Endometrial microvascular endothelial cells (primary cell): Measurements from ENCODE around the gene PPARA. TPM values are rescaled to one million over a fixed set of nuclear protein-coding genes. Genes with fewer than 3 reads are reported as not detected.

Experiments used
- in situ Hi-C: cut with HindIII; loops from 2 replicates; pipeline ENCODE4 v1.10.0; 2017; ENCODE audit warnings: low sequenced_read_pairs, low pct_unique_long_range_greater_than_20kb; ENCODE audit errors: inconsistent ontology term
- total RNA-seq: library from RNA; depleted of rRNA; stranded (reverse); fragments of >200 nt; gene quantifications from one replicate; pipeline ENCODE4 v1.2.3, GENCODE V29; 2015; ENCODE audit errors: inconsistent ontology term

The PPARA gene
- total RNA-seq, 1 donor from 2014 or later = 4.6 TPM

DNA sequence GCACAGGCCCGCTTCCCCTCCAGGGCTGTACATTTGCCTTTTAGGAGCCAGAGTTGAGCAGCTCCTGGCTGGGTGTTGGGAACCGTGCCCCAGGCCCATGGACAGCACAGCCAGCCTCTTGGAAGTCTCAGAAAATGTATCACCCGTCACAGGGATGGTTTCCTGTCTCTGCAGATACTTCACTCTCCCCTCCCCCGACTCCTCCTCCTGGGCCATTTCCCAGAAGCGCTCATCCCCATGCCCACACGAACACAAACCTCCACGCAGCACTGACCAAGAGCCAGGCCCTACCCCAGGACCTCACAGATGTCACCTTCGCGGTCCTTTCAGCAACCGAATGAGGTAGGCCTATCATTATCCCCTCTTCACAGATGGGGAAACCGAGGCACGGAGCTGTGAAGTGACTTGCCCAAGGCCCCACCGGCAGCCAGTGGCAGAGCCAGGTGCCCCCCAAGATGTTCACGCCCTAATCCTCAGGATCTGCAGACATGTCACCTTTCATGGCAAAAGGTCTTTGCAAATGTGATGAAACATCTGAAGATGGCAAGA lies 13.0 kb upstream of the PPARA start:
- in situ Hi-C loops = loop anchor here (25.0 kb wide), 2 partner anchors 125 to 200 kb away; partner anchors contain the start of genes CDPF1, PKDREJ, TRMU and TTC38

DNA sequence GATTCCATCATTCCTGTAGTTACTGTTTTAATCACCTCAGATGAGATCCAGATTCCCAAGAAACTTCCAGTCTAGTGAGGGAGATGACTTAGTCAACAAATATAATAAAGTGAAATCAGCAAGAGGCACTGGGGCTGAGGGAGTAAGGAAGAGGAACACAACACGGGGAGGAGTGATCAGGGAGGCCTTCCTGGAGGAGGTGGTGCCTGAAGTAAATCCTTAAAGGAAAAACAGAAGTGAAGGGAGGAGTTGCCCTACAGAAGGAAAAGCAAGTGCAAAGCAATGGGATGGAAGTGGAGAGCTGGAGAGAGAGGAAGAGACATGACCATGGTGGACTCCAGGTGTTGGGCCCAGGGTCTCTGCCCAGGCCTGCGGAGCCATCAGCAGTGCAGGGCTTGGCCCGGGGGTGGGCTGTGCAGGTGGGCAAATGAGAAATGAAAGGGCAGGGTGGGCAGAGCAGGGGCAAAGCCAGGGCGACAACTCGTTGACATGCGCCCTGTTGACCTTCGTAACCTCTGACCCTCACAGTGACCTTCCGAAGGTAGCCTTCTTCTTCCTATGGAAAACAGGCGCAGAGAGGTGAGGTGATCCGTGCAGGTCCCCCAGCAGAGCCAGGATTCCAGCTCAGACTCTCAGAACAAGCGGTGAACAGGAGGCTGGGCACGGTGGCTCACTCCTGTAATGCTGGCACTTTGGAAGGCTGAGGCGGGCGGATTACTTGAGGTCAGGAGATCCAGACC lies 12.1 kb upstream of the PPARA start:
- in situ Hi-C loops = loop anchor here (25.0 kb wide), 2 partner anchors 124 to 199 kb away; partner anchors contain the start of genes CDPF1, PKDREJ, TRMU and TTC38

DNA sequence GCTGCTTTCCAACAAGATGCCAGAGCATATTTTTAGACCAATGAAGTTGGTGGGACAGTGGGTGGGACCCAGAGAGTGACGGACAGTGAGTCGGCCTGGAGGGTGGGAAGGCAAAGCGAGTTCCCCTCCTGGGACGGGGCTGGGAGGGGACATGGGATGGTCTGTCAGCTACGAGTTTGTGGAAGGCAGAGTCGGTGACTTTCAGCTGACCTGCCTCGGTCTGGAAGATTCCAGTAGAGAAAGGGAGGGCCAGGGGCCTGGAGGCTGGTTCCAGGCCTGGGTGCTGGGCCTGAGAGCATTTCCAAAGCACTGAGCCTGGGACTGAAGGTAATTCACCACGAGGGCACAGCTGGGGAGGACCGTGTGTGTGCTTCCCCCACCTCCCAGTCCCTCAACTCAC lies 10.9 kb upstream of the PPARA start:
- in situ Hi-C loops = loop anchor here (25.0 kb wide), 2 partner anchors 123 to 198 kb away; partner anchors contain the start of genes CDPF1, PKDREJ, TRMU and TTC38

DNA sequence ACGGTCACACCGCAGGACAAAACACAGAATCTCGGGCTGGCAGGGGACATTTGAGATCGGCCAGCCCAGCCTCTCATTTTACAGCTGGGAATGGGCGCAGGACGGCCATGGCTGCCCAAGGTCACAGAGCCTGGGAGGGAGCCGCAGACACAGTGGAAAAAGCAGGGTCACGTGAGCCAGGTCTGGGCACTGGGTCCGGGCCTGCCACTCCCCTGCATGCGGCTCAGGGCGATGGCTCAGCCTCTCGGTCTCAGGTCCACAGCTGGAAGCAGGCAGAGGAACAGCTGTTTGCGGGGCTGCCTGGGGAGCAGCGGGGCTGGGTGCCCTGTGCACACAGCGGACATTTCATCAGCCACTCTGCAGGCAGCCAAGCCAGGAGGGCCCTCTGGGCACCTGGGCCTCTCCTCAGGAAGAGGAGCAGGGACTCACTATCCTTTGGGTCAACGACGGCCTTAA lies 10.4 kb upstream of the PPARA start:
- in situ Hi-C loops = loop anchor here (25.0 kb wide), 2 partner anchors 122 to 197 kb away; partner anchors contain the start of genes CDPF1, PKDREJ, TRMU and TTC38

DNA sequence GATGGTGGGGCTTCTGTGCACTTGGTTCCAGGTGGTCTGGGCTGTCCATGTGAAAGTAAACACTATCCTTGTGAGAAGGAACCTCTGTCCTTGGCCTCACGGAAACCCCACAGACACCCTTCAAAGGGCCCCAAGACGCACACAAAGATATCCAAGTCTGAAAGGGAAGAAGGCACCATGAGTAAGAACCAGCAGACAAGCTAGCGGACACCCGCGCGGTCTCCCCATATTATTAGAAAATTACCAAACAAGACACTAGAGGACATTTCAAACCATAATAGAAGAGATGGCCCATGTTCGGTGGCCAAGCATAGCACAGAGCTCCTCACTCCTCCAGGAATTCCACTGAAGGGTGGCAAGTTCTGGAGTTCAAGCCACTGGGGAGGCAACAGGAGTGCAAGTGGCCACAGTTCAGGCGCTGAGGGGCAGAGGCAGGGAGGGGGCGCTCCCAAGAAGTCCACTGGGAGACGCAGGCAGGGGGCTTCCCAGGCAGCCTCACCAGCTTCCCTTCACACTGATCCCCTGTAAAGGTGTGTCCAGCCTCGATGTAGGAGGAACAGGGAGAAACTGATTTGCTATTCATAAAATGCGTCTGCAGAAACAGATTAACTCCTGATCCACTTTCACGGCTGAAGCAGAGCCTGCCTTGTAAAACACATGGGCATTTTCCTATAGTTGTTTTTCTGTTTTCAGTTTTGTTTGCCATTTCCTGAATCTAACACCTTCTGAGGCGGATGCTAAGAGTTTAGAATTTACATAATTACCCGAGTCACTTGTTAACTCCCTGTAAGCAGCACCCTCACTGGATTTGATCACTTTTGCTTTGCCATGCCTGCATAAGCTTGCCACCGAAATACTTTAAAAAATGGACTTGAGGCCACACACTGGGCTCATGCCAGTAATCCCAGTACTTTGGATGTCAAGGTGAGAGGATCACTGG lies 9.1 kb upstream of the PPARA start:
- in situ Hi-C loops = loop anchor here (25.0 kb wide), 2 partner anchors 121 to 196 kb away; partner anchors contain the start of genes CDPF1, PKDREJ, TRMU and TTC38

DNA sequence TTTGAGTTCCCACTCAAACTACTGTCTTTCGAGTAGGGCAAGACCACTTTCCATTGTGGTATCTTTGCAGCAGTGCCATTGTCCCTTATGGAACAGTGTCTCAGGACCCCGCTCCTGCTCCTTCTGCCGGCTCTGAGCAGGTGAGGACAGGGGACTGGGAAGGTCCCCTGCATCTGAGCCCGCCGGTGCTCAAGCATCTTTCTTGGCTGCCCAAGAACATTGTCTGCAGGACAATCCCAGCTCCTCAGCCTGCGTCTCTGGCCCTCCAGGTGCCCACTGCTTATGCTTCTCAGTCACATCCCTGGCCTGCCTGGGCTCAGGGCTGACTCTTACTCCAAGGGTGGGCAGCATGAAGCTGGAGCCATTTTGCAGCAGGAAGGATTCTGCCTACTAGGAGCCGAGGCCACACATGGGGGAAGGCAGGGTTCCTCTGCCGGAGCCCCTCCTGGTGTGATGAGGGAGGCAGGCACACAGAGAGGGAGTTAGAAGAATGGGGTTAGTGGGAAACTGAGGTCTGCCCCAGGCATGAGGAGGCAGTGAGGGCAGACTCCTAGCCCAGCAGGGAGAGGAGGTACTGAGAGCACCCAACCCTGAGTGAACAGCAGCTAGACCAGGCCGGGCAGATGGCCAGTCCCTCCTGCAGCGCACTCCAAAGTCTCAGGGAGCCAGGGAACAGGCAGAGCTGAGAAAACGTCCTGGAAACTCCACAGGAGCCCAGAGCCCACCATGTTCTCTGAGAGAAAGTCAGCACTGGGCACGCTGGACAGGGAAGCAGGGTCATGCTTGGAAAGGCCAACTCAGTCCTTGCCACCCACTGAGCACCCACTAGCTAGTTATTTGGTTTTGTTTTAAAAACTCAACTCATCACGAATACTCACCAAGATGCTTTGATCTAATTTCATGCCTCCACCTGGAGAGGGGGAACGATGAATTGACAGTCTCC lies 7.5 kb upstream of the PPARA start:
- in situ Hi-C loops = loop anchor here (25.0 kb wide), 2 partner anchors 119 to 194 kb away; partner anchors contain the start of genes CDPF1, PKDREJ, TRMU and TTC38

DNA sequence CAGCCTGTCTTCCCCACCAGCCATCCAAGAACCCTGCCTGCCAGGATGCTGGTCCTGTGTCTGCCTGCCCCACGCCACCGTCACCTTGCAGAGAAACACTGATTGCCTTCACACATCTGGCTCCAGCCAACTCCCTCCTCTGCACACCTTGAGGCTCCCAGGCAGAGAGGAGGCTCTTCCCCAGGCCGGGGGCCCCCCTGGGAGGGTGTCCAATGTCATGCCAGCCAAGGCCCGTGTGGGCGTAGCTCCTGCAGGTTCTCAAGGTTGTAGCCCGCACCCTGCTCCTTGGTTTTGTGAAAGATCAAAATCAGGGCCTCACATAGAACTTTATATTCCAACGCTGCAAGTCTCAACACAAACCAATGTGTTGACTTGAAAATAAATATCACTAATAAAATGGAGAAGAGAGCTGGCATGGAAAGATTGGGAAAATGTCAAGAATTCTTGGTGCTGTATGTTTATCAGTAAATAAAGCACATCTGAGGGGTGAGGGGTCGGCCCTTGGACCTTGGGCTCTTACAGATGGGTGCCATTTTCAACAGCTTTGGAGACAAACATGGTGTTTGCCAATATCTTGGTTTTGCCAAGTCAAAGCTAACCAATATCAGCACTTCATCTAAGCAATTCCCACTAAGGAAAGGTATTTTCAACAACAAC lies 6.7 kb upstream of the PPARA start:
- in situ Hi-C loops = loop anchor here (25.0 kb wide), 2 partner anchors 119 to 194 kb away; partner anchors contain the start of genes CDPF1, PKDREJ, TRMU and TTC38

DNA sequence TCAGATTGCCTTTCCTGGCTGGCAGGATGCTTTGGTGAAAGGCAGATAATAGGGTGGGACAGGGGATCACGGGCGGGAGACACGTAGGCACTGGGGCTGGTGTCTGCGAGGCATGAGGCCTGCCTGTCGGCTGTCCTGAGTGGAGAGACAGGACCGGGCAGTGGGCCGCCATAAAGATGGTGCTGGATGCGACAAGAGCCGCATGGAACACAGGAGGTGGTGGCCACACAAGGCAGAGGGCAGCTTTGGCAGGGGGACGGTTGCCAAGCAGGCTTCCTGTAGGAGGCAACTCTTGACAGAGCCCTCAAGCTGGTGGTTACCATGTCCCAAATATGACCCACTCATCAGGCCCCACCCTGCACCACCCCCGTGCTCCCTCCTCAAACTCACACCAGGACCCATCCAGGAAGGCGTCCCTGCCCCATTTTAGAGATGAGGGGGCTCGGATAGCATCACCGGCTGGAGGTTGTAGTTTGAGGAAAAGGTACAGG lies 4.9 kb upstream of the PPARA start:
- in situ Hi-C loops = loop anchor here (25.0 kb wide), 2 partner anchors 117 to 192 kb away; partner anchors contain the start of genes CDPF1, PKDREJ, TRMU and TTC38

DNA sequence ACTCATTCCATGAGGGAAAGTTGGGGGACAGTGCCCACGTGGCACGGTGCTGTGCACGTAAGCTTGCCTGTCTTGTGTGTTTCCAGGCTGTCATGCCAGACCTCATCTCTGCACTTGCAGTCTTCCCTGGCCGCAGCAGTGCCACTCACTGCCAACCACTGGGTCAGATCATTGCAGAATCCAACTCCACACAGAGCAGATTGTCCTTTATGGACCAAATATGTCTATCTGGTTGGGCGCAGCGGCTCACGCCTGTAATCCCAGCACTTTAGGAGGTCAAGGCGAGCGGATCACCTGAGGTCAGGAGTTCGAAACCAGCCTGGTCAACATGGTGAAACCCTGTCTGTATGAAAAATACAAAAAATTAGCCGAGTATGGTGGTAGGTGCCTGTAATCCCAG lies 4.4 kb upstream of the PPARA start:
- in situ Hi-C loops = loop anchor here (25.0 kb wide), 2 partner anchors 116 to 191 kb away; partner anchors contain the start of genes CDPF1, PKDREJ, TRMU and TTC38

DNA sequence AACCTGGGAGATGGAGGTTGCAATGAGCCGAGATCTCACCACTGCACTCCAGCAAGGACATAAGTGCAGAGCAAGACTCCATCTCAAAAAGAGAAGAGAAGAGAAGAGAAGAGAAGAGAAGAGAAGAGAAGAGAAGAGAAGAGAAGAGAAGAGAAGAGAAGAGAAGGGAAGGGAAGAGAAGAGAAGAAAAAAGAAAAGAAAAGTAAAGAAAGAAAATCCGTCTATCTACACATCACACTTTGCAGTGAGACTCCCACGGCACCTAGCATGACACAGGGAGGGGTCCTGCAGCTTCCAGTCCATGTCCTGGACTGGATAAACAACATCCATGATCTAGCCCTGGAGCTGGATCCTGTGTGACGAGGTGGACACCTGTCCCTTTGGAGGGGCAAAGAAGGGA lies 4.0 kb upstream of the PPARA start:
- in situ Hi-C loops = loop anchor here (25.0 kb wide), 2 partner anchors 116 to 191 kb away; partner anchors contain the start of genes CDPF1, PKDREJ, TRMU and TTC38

DNA sequence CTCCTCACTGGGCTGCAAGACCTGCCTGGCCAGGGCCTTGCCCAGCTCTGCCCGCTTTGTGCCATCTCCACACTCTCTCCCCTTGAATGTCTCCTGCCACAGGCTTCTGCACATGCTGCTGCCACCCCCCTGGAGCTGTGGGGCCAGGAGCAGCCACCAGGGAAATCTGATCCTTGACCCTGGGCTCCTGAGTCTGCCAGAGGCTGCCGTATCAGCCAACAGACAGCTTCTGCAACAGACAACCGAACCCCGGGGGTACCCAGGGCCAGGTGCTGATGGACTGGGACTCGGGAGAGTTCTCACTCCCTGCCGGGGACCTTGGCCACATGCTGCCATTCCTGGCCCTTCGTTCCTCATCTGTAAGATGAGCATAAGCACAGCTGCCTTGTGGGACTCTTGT lies 3.3 kb upstream of the PPARA start:
- in situ Hi-C loops = loop anchor here (25.0 kb wide), 2 partner anchors 115 to 190 kb away; partner anchors contain the start of genes CDPF1, PKDREJ, TRMU and TTC38

DNA sequence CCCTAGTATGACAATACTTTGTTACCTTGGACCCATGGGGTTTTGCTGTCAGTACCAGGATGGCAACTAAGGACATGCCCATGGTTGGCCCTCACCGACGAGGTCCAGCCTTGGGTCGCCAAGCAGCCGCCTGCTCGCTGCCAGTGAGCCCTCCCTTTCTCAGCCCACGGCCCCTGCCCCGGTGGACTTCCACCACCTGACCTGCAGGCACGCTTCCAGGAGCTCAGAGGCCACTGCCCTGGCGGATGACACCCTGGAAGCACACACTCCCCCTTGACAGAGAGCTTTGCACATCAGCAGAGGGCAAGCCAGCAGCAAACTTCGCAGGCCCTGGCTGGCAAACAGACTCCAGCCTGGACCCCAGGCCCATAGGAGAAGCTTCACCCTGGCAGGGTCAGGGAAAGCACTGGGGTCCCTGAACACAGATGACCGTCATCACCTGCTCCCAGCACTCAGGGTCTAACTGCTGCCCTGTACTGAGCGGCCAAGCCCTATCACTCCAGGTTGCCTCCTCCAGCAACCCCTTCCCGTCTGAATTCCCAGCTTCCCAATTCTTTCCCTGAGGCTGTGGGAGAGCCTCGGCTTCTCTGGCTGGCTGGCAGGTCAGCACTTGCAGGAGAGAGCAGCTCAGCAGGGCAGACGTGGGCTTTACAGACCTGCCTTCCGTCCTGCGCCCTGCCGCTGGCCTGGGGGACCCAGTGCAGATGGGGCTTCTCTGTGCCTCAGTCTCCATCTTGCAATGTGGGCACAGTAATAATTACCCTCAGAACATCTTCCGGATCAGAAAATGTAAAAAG lies 2.7 kb upstream of the PPARA start:
- in situ Hi-C loops = loop anchor here (25.0 kb wide), 2 partner anchors 115 to 190 kb away; partner anchors contain the start of genes CDPF1, PKDREJ, TRMU and TTC38

DNA sequence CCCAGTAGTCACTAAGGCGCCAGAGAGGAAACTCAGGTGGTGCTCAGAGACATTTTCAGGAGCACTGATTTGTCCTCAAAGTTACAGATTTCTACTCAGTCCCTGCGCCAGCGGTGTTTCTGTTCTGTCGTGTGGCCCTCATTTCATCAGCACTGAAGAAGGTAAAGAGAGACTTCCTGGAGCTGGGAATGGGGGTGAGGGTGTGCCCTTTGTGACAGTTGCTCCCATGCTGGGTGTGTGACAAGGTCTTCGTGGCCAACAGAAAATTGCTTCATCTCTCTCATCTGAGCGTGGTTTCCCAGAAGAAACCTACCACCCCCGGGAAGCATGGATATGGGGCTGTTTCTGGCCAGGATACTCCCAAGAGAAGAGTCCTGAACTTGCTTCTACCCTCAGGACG lies 2.0 kb upstream of the PPARA start:
- in situ Hi-C loops = loop anchor here (25.0 kb wide), 2 partner anchors 114 to 189 kb away; partner anchors contain the start of genes CDPF1, PKDREJ, TRMU and TTC38

DNA sequence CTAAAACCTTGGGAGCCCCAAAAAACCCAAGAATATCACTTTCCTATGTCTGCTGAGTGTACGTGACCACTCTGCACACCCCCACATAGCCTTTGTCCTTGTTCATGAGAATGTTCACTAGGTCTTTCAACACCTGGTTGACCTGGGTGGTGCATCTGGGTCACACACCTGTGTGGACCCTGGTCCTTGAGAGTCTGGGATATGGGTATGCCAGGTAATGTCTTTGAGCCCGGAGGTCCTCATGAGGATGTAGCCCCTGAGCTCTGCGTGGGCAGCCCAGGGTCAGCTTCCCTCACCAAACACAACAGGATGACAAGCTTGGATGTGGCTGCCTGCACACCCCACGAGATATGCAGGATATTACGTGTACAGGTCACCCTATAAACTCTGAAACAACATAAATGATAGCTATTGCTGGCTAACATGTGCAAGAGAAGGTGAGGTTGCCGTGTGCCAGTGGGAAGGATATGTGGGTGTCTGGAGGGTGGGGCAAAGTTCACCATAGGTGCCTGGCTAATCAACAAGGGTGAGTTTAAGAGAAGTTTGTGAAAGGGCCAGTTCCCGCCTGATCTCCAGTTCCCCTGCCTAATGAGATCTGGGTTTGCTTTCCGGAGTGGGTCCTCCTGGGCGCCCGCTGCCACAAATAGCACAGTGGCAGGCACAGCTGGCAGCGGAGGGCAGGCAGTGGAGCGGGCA lies 1.4 kb upstream of the PPARA start:
- in situ Hi-C loops = loop anchor here (25.0 kb wide), 2 partner anchors 113 to 188 kb away; partner anchors contain the start of genes CDPF1, PKDREJ, TRMU and TTC38

DNA sequence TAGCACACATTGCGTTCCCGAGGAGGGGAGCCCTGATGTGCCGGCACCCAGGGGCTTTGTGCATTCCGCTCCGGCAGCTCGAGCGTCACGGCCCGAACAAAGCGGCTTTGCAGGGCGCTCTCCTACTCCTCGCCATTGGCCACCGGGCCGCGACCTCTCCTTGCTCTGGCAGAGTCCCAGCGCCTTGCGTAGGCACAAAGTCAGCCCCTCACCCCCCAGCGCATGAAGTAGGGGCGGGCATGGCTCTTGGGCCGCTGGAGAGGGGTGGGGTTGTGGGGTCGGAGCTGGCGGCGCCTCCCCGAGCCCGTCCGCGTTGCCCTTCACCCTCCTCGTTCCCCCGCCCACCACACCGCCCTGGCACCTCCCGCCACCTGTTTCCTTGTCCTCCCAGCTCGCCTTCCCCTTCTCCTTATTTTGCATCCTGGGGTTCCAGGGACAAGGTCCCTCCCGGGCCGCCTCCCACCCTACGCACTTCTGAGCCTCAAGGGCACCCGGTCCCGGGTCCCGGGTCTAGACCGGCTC lies 753 bp upstream of the PPARA start:
- in situ Hi-C loops = loop anchor here (25.0 kb wide), 2 partner anchors 113 to 188 kb away; partner anchors contain the start of genes CDPF1, PKDREJ, TRMU and TTC38
